Nephron progenitor cell (in vitro differentiated cells): ENCODE results near the gene CFD.

Source experiments
- DNase-seq: peaks from one replicate; pipeline ENCODE4 v3.0.0; 2021
- H3K27ac Mint-ChIP-seq: 2 replicates; pipeline ENCODE4 v1.8.0; 2021; ENCODE audit warnings: mild to moderate bottlenecking, moderate library complexity, mixed read lengths
- H3K27me3 Mint-ChIP-seq: 2 replicates; pipeline ENCODE4 v1.8.0; 2021; ENCODE audit warnings: mild to moderate bottlenecking, low read depth, mixed read lengths; ENCODE audit not compliant: poor library complexity
- H3K36me3 Mint-ChIP-seq: 2 replicates; pipeline ENCODE4 v1.8.0; 2021; ENCODE audit warnings: low read depth, mixed read lengths
- H3K4me1 Mint-ChIP-seq: 2 replicates; pipeline ENCODE4 v1.8.0; 2021; ENCODE audit warnings: mixed read lengths
- H3K4me3 Mint-ChIP-seq: 2 replicates; pipeline ENCODE4 v1.8.0; 2021; ENCODE audit warnings: mild to moderate bottlenecking, moderate library complexity, mixed read lengths
- H3K9me3 Mint-ChIP-seq: 2 replicates; pipeline ENCODE4 v1.8.0; 2021; ENCODE audit warnings: mild to moderate bottlenecking, moderate library complexity, mixed read lengths
- CTCF ChIP-seq: fragments of 200-600 bp; sonication (generic); IDR thresholded peaks from 2 replicates; pipeline ENCODE4 v1.5.0; 2021; ENCODE audit warnings: antibody characterized with exemption

The CFD gene

GRCh38 chr19:812747-813218 is 46.7 kb upstream of the CFD start:
- H3K9me3 Mint-ChIP-seq: no peaks in the 10 kb centered on the region
- peaks cover 59% of the 10 kb centered on the region for H3K36me3 Mint-ChIP-seq
- H3K27me3 Mint-ChIP-seq: no peaks in the 10 kb centered on the region
- no peak for DNase-seq
- TF ChIP-seq CTCF: no peak
- H3K4me3 Mint-ChIP-seq: no peak overlapping the region
- H3K4me1 Mint-ChIP-seq: peaks cover 7% of the 10 kb centered on the region
- no peak overlapping the region for H3K27ac Mint-ChIP-seq

GRCh38 chr19:813219-814151 is 46.0 kb upstream of the CFD start:
- Mint-ChIP-seq H3K27ac (no peak overlapping the region), H3K4me1 (peaks cover 5% of the 10 kb centered on the region), H3K9me3 (no peaks in the 10 kb centered on the region), H3K36me3 (peaks cover 58% of the 10 kb centered on the region), H3K27me3 (no peaks in the 10 kb centered on the region), H3K4me3 (no peak overlapping the region)
- no peak for DNase-seq
- TF ChIP-seq CTCF: no peak

- no peak overlapping the region for H3K27ac Mint-ChIP-seq
- H3K4me3 Mint-ChIP-seq: no peak overlapping the region
- H3K27me3 Mint-ChIP-seq: no peaks in the 10 kb centered on the region
- no peaks in the 10 kb centered on the region for H3K9me3 Mint-ChIP-seq
- no peak for DNase-seq
- peaks cover 56% of the 10 kb centered on the region for H3K36me3 Mint-ChIP-seq
- no peak for TF ChIP-seq CTCF
- peaks cover 6% of the 10 kb centered on the region for H3K4me1 Mint-ChIP-seq
Observed at GRCh38 chr19:814152-815078, 45.0 kb upstream of the CFD start.

- Mint-ChIP-seq H3K9me3 (no peaks in the 10 kb centered on the region), H3K27ac (no peak overlapping the region), H3K27me3 (peaks cover 3% of the 10 kb centered on the region), H3K36me3 (peaks cover 48% of the 10 kb centered on the region), H3K4me3 (no peak overlapping the region), H3K4me1 (peaks cover 13% of the 10 kb centered on the region)
- DNase-seq: no peak
- TF ChIP-seq CTCF: no peak
Observed at GRCh38 chr19:815079-815774, 44.2 kb upstream of the CFD start.

- H3K9me3 Mint-ChIP-seq: no peaks in the 10 kb centered on the region
- no peak for TF ChIP-seq CTCF
- peak overlapping the region; percentile 46 for H3K27ac Mint-ChIP-seq
- no peak for DNase-seq
- H3K27me3 Mint-ChIP-seq: peaks cover 5% of the 10 kb centered on the region
- no peak overlapping the region for H3K4me3 Mint-ChIP-seq
- peaks cover 13% of the 10 kb centered on the region for H3K4me1 Mint-ChIP-seq
- peaks cover 43% of the 10 kb centered on the region for H3K36me3 Mint-ChIP-seq
Observed at GRCh38 chr19:815775-816499, 43.5 kb upstream of the CFD start.
